Spleen (tissue), 7 donors: Measurements from ENCODE around the gene DLG1.

Source experiments
- POLR2A ChIP-seq, 3 donors: fragments of 450-650 bp; IDR thresholded peaks; one replicate each; pipeline ENCODE4 v1.5.1; 2017; ENCODE audit warnings: antibody characterized with exemption in 3 of 3, mild to moderate bottlenecking in 1 of 3
- POLR2AphosphoS5 ChIP-seq, 3 donors: sonication (generic); formaldehyde crosslinking; IDR thresholded peaks; one replicate each; pipeline ENCODE4 v1.5.1; 2017; ENCODE audit warnings: antibody characterized with exemption in 3 of 3
- TF ChIP-seq, protein P1 (sequence below), 11 experiments: fragments of 200-600 bp in 7 of 11; fragments of 450-650 bp in 4 of 11; sonication (generic) in 4 of 11; IDR thresholded peaks in 8 of 11; conservative IDR thresholded peaks in 3 of 11; 1 replicate in 7 of 11; 2 replicates in 4 of 11; pipeline versions ENCODE4 v1.4.0 to v1.8.0; 2016 to 2021; ENCODE audit warnings: antibody characterized with exemption in 11 of 11, inconsistent platforms in 4 of 11, mild to moderate bottlenecking in 1 of 11
- donor health status: DM: no; HTN: no; CAD: no; lungs with moderate emphysema.
- donor health status: DM: no; HTN: no; CAD: no.
- donor health status: DM: no; HTN: no; CAD: no.

DNA sequence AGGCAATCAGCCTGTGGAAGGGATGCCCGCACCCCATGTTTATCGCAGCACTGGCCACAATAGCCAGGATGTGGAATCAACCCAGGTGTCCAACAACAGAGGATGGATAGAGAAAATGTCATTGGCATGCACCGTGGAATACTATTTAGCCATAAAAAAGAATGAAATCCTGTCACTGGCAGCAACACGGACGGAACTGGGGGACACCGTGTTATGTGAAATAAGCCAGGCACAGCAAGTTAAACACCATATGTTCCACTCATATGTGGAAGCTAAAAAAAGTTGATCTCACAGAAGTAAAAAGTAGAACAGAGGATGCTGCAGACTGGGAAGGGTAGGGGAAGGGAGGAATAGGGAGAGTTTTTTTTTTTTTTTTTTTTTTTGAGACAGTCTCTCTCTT lies 284.4 kb downstream of the DLG1 start:
- TF ChIP-seq, protein P1, sequence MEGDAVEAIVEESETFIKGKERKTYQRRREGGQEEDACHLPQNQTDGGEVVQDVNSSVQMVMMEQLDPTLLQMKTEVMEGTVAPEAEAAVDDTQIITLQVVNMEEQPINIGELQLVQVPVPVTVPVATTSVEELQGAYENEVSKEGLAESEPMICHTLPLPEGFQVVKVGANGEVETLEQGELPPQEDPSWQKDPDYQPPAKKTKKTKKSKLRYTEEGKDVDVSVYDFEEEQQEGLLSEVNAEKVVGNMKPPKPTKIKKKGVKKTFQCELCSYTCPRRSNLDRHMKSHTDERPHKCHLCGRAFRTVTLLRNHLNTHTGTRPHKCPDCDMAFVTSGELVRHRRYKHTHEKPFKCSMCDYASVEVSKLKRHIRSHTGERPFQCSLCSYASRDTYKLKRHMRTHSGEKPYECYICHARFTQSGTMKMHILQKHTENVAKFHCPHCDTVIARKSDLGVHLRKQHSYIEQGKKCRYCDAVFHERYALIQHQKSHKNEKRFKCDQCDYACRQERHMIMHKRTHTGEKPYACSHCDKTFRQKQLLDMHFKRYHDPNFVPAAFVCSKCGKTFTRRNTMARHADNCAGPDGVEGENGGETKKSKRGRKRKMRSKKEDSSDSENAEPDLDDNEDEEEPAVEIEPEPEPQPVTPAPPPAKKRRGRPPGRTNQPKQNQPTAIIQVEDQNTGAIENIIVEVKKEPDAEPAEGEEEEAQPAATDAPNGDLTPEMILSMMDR (IDR thresholded peaks at IDR 0.05 in 8 of 11, conservative IDR thresholded peaks at IDR 0.05 in 3 of 11) = no peak
- TF ChIP-seq POLR2AphosphoS5 (IDR thresholded peaks at IDR 0.05) (no peak), POLR2A (IDR thresholded peaks at IDR 0.05) (no peak)
